Measurements from ENCODE around the gene ECT2L.

The ECT2L gene

DNA sequence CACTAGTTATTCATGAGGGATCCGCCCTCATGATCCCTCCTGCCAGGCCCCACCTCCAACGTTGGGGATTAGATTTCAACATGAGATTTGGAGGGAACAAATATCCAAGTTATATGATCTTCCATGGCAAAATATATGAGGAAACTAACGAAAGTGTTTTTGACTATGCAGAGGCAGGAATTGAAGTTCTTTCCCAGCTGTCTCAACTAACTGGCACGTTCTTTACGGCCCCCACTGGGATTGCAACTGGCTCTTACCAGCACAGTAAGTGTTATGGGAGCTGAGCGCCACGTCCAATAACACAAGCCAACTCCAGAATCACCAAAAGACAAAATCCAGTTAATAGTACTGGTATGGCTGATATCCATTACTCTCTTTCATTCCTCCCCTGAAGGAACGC is 66.6 kb downstream of the ECT2L start:
- no peak for DNase-seq (ENCODE audit: low spot score)

DNA sequence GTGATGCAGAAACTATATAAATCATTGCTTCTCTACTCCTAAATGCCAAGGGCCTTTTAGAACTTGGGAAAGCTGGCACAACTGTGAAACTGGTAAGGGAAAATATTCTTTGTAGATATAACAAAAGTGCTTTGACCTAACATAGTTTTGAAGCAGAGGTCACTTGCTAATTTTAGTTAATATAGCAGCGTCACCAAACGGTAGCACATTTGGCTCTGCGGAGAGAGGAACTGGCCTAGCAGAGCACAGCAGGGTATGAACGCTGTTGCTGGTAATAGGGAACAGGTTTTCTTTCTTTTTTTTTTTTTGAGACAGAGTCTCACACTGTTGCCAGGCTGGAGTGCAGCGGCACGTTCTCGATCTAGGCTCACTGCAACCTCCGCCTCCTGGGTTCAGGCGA is 67.4 kb downstream of the ECT2L start:
- DNase-seq (ENCODE audit: low spot score), result no peak

DNA sequence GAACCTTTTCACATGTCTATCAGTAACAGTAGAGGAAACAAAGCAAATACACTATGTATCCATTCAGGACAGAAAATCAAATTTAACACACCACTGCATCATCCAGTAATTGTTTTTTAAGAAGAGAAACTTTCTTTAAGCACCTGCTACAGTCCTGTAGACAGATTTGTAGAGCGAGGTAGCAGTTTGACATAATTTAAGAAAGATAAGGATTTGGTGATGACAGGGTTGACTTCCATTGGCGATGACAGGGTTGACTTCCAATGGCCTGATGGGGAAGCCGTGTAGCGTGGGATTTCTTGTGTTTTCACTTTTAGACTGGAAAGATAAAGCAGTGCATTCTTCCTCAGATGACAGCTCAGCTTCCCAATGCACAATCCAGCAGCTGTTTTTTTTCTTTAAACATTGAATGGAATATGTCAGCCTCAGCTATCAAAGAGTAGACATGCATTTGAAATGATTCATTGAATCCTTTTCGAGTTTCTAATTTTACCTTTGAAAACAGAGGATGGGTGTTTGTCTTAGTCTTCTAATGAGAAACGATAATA is 68.5 kb downstream of the ECT2L start:
- DNase-seq (ENCODE audit: low spot score), result no peak

GRCh38 chr6:138865480-138866109 is 69.7 kb downstream of the ECT2L start:
- no peak for DNase-seq (ENCODE audit: low spot score)

GRCh38 chr6:138868181-138868580 is 72.3 kb downstream of the ECT2L start:
- no peak for DNase-seq (ENCODE audit: low spot score)

GRCh38 chr6:138869398-138869797 is 73.5 kb downstream of the ECT2L start:
- DNase-seq (ENCODE audit: low spot score), result no peak

DNA sequence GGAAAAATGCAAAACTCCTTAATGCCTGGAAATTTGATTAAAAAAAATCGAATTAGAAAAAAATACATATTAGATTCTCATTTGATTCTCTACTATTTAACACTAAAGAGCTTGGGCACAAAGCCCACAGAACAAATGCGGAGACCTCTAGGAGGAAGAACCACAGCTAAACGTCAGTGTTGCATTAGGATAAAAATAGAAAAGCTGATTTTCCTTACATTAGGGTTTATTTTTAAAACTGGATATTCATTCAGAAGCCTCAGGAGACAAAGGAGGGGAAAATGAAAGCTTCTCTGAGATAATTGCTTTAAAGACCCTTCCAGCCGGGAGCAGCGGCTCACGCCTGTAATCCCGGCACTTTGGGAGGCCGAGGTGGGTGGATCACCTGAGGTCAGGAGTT is 77.3 kb downstream of the ECT2L start:
- no peak for DNase-seq (ENCODE audit: low spot score)

- no peak for DNase-seq (ENCODE audit: low spot score)
Measured at GRCh38 chr6:138882369-138883017, 86.6 kb downstream of the ECT2L start.

DNA sequence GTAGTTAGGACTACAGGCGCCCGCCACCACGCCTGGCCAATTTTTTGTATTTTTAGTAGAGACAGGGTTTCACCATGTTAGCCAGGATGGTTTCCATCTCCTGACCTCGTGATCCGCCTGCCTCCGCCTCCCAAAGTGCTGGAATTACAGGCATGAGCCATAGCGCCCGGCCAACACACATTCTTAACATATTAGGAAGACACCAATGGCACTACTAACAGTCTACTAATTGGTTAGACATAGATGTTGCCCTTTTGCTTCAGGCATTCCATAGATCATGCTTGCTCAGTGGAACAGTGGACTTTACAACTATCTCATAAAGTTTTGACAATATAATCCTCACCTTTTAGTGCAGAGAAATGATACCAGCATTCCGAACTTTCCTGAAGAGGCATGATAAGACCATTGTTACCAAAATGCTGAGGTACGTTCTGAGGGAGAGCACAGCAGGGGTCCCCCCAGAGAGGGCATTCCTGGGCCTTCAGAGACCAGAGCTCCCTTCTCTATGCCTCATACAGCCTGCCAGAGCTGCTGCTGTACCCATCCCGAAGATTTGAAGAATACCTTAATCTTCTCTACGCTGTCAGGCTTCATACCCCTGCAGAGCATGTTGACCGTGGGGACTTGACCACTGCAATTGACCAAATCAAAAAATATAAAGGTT is 89.4 kb downstream of the ECT2L start:
- no peak for DNase-seq (ENCODE audit: low spot score)

GRCh38 chr6:138891255-138891986 is 95.5 kb downstream of the ECT2L start:
- DNase-seq (ENCODE audit: low spot score), result no peak

DNA sequence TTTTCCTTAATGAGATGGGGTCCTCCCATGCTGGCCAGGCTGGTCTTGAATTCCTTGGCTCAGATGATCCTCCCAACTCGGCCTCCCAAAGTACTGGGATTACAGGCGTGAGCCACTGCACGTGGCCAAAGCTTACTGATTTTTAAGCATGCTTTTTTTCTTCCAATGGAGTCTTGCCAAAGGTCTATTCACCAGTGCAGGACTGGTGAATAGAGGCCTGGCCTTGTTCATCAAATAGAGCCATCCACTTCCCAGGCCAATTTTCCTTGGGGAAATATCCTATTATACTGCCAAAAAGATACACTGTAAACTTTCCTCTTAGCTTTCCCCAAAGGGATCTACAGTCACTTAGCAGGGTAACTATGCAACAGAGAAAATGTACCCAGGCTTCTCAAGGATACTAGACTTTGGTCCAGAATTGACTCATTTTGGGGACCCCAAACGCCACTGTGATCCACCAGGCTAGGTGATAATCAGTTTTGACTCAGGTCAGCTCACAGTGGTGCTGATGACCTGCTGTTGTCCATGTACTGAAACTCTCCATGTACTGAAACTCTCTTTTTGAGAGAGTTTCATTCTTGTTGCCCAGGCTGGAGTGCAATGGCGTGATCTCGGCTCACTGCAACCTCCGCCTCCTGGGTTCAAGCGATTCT is 100.3 kb downstream of the ECT2L start:
- no peak for DNase-seq (ENCODE audit: low spot score)

GRCh38 chr6:138897031-138897430 is 101.1 kb downstream of the ECT2L start:
- no peak for DNase-seq (ENCODE audit: low spot score)

GRCh38 chr6:138907167-138907566 is 111.3 kb downstream of the ECT2L start:
- DNase-seq (ENCODE audit: low spot score), result no peak

DNA sequence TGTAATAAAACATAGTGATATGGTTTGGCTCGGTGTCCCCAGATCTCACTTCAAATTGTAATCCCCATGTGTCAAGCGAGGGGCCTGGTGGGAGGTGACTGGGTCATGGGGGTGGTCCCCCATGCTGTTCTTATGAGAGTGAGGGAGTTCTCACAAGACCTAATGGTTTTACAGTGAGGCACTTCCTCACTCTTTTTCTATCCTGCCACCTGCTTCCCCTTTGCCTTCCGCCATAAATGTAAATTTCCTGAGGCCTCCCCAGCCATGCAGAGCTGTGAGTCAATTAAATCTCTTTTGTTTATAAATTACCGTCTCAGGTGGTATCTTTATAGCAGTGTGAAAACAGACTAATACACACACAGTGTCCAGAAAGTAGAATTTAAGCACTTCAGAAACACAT is 113.6 kb downstream of the ECT2L start:
- DNase-seq (ENCODE audit: low spot score), result no peak

GRCh38 chr6:138909975-138910374 is 114.1 kb downstream of the ECT2L start:
- DNase-seq (ENCODE audit: low spot score), result no peak

DNA sequence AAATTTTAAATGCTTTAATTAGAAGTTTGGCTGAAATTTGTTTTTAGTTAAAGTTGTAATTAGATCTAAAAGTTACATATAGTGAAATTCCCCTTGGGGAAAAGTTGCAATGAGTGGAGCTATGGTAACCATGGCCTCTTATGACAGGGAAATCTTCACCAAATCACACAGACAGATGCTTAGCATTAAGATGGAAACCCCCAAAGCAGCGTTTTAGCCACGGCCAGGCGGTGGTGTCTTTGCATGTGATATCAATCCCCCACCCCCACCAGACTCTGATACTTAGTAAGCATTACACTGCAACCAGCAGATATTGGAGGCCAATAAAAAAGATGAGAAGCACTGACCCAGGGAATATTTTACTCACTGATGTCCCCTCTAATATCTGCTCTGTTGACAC is 116.4 kb downstream of the ECT2L start:
- DNase-seq (ENCODE audit: low spot score), result no peak

GRCh38 chr6:138914701-138915100 is 118.8 kb downstream of the ECT2L start:
- no peak for DNase-seq (ENCODE audit: low spot score)

DNA sequence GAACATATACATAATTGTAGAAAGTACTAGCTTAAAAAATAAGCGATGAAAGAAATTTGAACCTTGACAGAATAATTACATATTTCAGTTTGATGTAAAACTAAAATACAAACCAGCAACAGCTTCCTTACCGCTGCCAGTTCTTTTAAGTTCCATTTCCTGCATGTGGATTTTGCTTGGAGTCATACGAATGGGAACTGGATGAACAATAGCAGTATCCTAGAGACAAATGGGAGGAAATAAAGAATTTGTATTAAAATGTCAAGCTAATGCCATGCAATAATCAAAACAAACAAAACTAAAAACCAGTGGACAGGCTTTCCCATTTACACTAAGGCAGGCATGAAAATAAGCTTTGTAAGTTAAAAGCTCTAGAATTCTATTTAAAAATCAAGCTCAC is 125.0 kb downstream of the ECT2L start:
- DNase-seq (ENCODE audit: low spot score), result no peak

- no peak for DNase-seq (ENCODE audit: low spot score)
Measured at GRCh38 chr6:138923561-138923960, 127.7 kb downstream of the ECT2L start.

DNA sequence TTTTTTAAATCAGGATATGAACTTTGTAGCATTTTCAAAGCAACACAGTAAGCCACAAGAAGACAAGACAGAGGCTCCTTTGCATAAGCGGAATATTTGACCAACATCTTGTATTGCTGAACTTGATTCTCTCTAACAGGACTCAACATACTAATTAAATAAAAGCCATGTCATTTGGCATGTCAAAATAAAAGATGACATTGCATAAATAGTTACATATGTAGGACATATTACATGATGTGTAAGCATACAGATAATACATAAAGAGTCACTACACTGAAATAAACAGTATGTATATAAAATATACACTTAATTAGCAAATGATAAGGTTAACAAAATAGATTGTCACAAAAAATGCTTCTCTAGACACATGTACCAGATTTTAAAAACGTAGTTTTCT is 129.9 kb downstream of the ECT2L start:
- no peak for DNase-seq (ENCODE audit: low spot score)

DNA sequence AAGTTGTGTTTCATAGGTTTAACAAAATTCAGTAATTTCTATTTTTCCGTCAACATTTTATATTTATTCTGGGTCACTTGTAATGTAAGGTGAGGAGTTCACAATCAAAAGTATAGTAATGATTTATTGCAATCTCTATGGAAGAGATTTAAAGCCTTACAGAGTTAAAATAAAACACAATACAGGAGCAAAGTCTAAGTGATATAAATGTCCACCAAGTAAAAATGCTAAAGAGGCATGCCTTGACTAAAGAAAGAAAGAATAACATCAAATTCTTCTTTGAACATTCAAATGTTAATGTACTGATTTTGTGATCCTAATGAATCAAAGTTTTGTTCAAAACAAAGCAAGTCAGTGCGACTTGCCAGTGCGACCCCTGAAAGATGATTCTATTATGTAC is 130.7 kb downstream of the ECT2L start:
- no peak for DNase-seq (ENCODE audit: low spot score)

DNA sequence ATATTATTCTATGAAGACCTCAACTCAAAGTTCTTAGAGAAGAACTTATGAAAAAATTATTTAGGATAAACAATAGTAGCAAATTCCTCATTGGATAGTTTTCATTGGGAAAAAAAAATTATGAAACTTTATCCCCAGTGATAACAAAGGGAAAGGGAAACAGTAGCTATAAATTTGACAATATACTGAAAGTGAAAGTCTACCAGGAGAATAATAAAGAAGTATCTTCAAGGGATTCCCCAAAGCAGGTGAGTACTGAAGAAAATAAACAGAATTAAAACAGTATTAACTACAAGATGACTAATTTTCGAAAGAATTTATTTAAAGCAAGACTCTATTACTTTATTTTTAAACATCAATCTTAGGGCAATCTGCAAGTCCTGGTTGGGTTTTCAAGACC is 135.8 kb downstream of the ECT2L start:
- DNase-seq (ENCODE audit: low spot score), result no peak
